ENCODE measurements around the gene GBP3.
"Not testable (repeated sequence)": the region's sequence is repeated elsewhere in the genome, so short reads cannot be mapped to it uniquely, and the experiment has no call there.

GBP3 gene

GRCh38 chr1:89022167-89022959 lies at the start of gene GBP3:
Gene GBP3, minus strand, starts transcription at chr1:89022866. Its CDS starts 2,145 bp downstream, at chr1:89020721.
- DNase-seq: no peak

GRCh38 chr1:89070509-89070908 lies 47.8 kb upstream of the GBP3 start:
- DNase-seq: no peak

GRCh38 chr1:89069951-89070350 lies 47.3 kb upstream of the GBP3 start:
- DNase-seq: no peak

GRCh38 chr1:89068291-89068690 lies 45.6 kb upstream of the GBP3 start:
- DNase-seq: no peak

- no peak for DNase-seq
Measured at GRCh38 chr1:89065079-89065868, 42.6 kb upstream of the GBP3 start, which contains the start of gene GBP1. Gene GBP1, minus strand, starts transcription at chr1:89065208. Its CDS starts 1,974 bp downstream, at chr1:89063234.

GRCh38 chr1:89064632-89065031 lies 42.0 kb upstream of the GBP3 start:
- DNase-seq: no peak

- DNase-seq: no peak
Measured at GRCh38 chr1:89063094-89063493, 40.4 kb upstream of the GBP3 start.

GRCh38 chr1:89060091-89060490 lies 37.4 kb upstream of the GBP3 start:
- DNase-seq: no peak

GRCh38 chr1:89051955-89052312 lies 29.3 kb upstream of the GBP3 start:
- DNase-seq: no peak

GRCh38 chr1:89051300-89051954 lies 28.8 kb upstream of the GBP3 start:
- DNase-seq: no peak

GRCh38 chr1:89050649-89051033 lies 28.0 kb upstream of the GBP3 start:
- no peak for DNase-seq

GRCh38 chr1:89049901-89050648 lies 27.4 kb upstream of the GBP3 start:
- DNase-seq: not testable (repeated sequence)

GRCh38 chr1:89049187-89049586 lies 26.5 kb upstream of the GBP3 start:
- DNase-seq: not testable (repeated sequence)

GRCh38 chr1:89047734-89048133 lies 25.1 kb upstream of the GBP3 start:
- no peak for DNase-seq

- not testable (repeated sequence) for DNase-seq
Measured at GRCh38 chr1:89046318-89047183, 23.9 kb upstream of the GBP3 start.

- DNase-seq: no peak
Measured at GRCh38 chr1:89044970-89045721, 22.5 kb upstream of the GBP3 start.

- DNase-seq: no peak
Measured at GRCh38 chr1:89043940-89044339, 21.3 kb upstream of the GBP3 start.

GRCh38 chr1:89042491-89042890 lies 19.8 kb upstream of the GBP3 start:
- no peak for DNase-seq

GRCh38 chr1:89041721-89042120 lies 19.1 kb upstream of the GBP3 start:
- DNase-seq: no peak

GRCh38 chr1:89041119-89041641 lies 18.5 kb upstream of the GBP3 start:
- no peak for DNase-seq

GRCh38 chr1:89040315-89040626 lies 17.6 kb upstream of the GBP3 start:
- DNase-seq: no peak

Measured in GOT3 (cell line).